Activated CD8-positive, alpha-beta memory T cell treated with anti-CD3 and anti-CD28 coated beads, Interleukin-2, amount 10 ng/mL, durations not matched to agents 7 days and 5 days (primary cell): ENCODE measurements around the gene ZNF592. TPM values are rescaled to one million over a fixed set of nuclear protein-coding genes. Genes with fewer than 3 reads are reported as not detected.

Experiments used
- ATAC-seq: fragments of 150-1000 bp; cut with Tn5 transposase; one replicate; pipeline ENCODE4 v1.10.0; 2021; ENCODE audit warnings: moderate library complexity
- CTCF ChIA-PET: fragments of 350-600 bp; sonication (Branson Sonifier 250); formaldehyde crosslinking; loops from one replicate; lab custom pipeline; 2021; ENCODE audit warnings: antibody characterized with exemption; lab: Charles Lee
- DNase-seq: peaks from one replicate; pipeline ENCODE4 v3.0.0-alpha.2; 2020
- H3K27ac Mint-ChIP-seq: one replicate; pipeline ENCODE4 v1.8.0; 2021; ENCODE audit warnings: mild to moderate bottlenecking, mixed read lengths
- H3K27me3 Mint-ChIP-seq: one replicate; pipeline ENCODE4 v1.8.0; 2021; ENCODE audit warnings: mixed read lengths
- H3K36me3 Mint-ChIP-seq: one replicate; pipeline ENCODE4 v1.8.0; 2021; ENCODE audit warnings: mild to moderate bottlenecking, mixed read lengths
- H3K4me1 Mint-ChIP-seq: one replicate; pipeline ENCODE4 v1.8.0; 2021; ENCODE audit warnings: mixed read lengths
- H3K4me3 Mint-ChIP-seq: one replicate; pipeline ENCODE4 v1.8.0; 2021; ENCODE audit warnings: mild to moderate bottlenecking, moderate library complexity, mixed read lengths
- H3K9me3 Mint-ChIP-seq: one replicate; pipeline ENCODE4 v1.8.0; 2022; ENCODE audit warnings: low read depth, mixed read lengths
- total RNA-seq, 2 experiments: library from RNA; stranded (reverse); gene quantifications; one replicate each; pipeline ENCODE4 v1.2.3, GENCODE V29; 2021

Gene ZNF592, protein sequence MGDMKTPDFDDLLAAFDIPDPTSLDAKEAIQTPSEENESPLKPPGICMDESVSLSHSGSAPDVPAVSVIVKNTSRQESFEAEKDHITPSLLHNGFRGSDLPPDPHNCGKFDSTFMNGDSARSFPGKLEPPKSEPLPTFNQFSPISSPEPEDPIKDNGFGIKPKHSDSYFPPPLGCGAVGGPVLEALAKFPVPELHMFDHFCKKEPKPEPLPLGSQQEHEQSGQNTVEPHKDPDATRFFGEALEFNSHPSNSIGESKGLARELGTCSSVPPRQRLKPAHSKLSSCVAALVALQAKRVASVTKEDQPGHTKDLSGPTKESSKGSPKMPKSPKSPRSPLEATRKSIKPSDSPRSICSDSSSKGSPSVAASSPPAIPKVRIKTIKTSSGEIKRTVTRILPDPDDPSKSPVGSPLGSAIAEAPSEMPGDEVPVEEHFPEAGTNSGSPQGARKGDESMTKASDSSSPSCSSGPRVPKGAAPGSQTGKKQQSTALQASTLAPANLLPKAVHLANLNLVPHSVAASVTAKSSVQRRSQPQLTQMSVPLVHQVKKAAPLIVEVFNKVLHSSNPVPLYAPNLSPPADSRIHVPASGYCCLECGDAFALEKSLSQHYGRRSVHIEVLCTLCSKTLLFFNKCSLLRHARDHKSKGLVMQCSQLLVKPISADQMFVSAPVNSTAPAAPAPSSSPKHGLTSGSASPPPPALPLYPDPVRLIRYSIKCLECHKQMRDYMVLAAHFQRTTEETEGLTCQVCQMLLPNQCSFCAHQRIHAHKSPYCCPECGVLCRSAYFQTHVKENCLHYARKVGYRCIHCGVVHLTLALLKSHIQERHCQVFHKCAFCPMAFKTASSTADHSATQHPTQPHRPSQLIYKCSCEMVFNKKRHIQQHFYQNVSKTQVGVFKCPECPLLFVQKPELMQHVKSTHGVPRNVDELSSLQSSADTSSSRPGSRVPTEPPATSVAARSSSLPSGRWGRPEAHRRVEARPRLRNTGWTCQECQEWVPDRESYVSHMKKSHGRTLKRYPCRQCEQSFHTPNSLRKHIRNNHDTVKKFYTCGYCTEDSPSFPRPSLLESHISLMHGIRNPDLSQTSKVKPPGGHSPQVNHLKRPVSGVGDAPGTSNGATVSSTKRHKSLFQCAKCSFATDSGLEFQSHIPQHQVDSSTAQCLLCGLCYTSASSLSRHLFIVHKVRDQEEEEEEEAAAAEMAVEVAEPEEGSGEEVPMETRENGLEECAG (N-terminal part only)
- total RNA-seq: 10 to 100 TPM; 32.9 to 39.7 TPM

DNA sequence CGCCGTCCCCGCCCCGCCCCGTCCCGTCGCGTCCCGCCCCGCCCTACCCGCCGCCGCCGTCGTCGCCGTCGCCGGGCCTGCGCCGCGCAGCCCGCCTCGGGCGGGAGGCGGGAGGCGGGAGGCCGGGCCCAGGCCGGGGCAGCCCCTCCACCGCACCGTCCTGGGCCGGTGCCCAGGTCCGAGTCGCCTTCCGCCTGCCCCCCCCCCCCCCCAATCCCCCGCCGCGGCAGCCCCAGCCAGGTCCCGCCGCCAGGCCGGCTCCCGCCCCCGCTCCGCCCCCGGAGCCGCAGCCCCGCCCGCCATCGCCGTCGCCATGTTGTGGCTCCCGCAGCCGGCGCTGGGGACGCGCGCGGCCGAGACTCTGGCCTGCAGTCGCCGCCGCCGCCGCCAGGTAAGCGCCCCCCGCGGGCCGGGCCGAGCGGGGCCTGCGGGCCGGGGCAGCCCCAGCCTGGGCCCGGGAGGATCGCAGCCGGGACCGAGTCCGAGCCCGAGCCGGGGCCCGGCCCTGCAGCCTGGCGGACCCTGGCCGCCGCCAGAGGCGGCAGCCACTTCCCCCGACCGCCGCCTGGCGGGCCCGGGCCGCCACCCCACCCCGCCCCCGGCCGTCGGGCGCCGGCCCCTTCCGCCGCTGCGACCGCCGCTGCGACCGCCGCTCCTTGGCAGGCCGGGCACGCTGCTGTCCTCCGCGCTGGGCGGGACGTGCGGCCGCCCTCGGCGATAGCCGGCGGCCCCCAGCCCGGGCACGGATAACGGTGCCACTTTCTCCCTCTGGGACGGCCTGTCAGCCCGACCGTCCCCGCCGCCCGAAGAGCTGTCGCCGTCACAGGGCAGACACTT, at the start of gene ZNF592:
TSS of gene ZNF592 (plus strand) at position 319 of the 837 bp plus-strand sequence. CDS start 34,084 bp downstream, outside the sequence.
- peak; percentile 69 for ATAC-seq
- Mint-ChIP-seq H3K36me3 (peaks cover 28% of the 10 kb centered on the region), H3K4me3 (peak within 1 kb of the TSS; percentile 93), H3K4me1 (peaks cover 55% of the 10 kb centered on the region), H3K27ac (peak within 1 kb of the TSS; percentile 93), H3K27me3 (no peaks in the 10 kb centered on the region), H3K9me3 (no peaks in the 10 kb centered on the region)
- CTCF ChIA-PET: interaction anchor here (1.0 to 7.0 kb wide), 13 partner anchors 11 to 178 kb away, joined by 3 to 41 read pairs (median 4); partner anchors contain the start of genes NMB, SEC11A, WDR73 and ZSCAN2
- DNase-seq: peak; percentile 83

- ATAC-seq: no peak
- CTCF ChIA-PET: interaction anchor here (0.6 to 0.7 kb wide), 2 partner anchors 23 to 32 kb away, joined by 3 read pairs; no protein-coding TSS in a partner anchor
- no peak for DNase-seq
- Mint-ChIP-seq H3K27me3 (no peaks in the 10 kb centered on the region), H3K9me3 (no peaks in the 10 kb centered on the region), H3K4me3 (no peak overlapping the region), H3K27ac (peak overlapping the region; percentile 49), H3K4me1 (peaks cover 38% of the 10 kb centered on the region), H3K36me3 (peaks cover 13% of the 10 kb centered on the region)
Observed at GRCh38 chr15:84699538-84700191, 48.7 kb upstream of the ZNF592 start.

- Mint-ChIP-seq H3K27ac (peak overlapping the region; percentile 20), H3K4me1 (peaks cover 36% of the 10 kb centered on the region), H3K27me3 (no peaks in the 10 kb centered on the region), H3K4me3 (no peak overlapping the region), H3K36me3 (peaks cover 18% of the 10 kb centered on the region), H3K9me3 (no peaks in the 10 kb centered on the region)
- ATAC-seq (no peak), DNase-seq (no peak)
- CTCF ChIA-PET: interaction anchor here (1.0 to 1.4 kb wide), 3 partner anchors 8 to 115 kb away, joined by 3 to 4 read pairs (median 3); partner anchors contain the start of gene SEC11A
Observed at GRCh38 chr15:84702961-84703482, 45.4 kb upstream of the ZNF592 start.

GRCh38 chr15:84703808-84704207, 44.6 kb upstream of the ZNF592 start:
- no peak for ATAC-seq
- Mint-ChIP-seq H3K4me3 (no peak overlapping the region), H3K4me1 (peaks cover 33% of the 10 kb centered on the region), H3K27ac (no peak overlapping the region), H3K9me3 (no peaks in the 10 kb centered on the region), H3K27me3 (no peaks in the 10 kb centered on the region), H3K36me3 (peaks cover 21% of the 10 kb centered on the region)
- CTCF ChIA-PET: interaction anchor here (1.0 to 1.4 kb wide), 2 partner anchors 8 to 116 kb away, joined by 3 to 4 read pairs; no protein-coding TSS in a partner anchor
- no peak for DNase-seq

DNA sequence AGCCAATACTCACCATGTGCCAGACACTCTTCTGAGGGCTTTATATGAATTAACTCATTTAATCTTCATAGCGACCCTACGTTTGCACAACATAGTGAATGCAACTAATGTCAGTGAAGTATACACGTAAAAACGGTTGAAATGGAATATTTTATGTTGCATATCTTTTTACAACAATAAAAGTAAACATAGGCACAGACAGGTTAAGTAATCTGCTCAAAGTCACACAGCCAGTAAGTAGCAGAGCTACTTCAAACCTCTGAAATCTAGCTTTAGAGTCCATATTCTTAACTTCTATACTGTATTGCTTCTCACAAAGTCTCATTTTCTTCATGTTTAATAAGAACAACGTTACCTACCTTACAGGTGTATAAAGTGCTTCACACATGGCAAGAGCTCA, 34.0 kb upstream of the ZNF592 start:
- CTCF ChIA-PET: interaction anchor here (0.7 to 8.6 kb wide), 7 partner anchors 10 to 83 kb away, joined by 3 to 92 read pairs (median 6); partner anchors contain the start of gene ZNF592
- no peak for DNase-seq
- H3K4me1 Mint-ChIP-seq: peaks cover 45% of the 10 kb centered on the region
- no peaks in the 10 kb centered on the region for H3K27me3 Mint-ChIP-seq
- ATAC-seq: no peak
- H3K36me3 Mint-ChIP-seq: peaks cover 22% of the 10 kb centered on the region
- H3K4me3 Mint-ChIP-seq: peak overlapping the region; percentile 92
- H3K9me3 Mint-ChIP-seq: no peaks in the 10 kb centered on the region
- no peak overlapping the region for H3K27ac Mint-ChIP-seq

GRCh38 chr15:84714821-84715220, 33.6 kb upstream of the ZNF592 start:
- H3K27ac Mint-ChIP-seq: peak overlapping the region; percentile 94
- DNase-seq: no peak
- peaks cover 22% of the 10 kb centered on the region for H3K36me3 Mint-ChIP-seq
- CTCF ChIA-PET: interaction anchor here (1.6 to 8.6 kb wide), 7 partner anchors 10 to 83 kb away, joined by 3 to 92 read pairs (median 19); partner anchors contain the start of genes WDR73 and ZNF592
- H3K4me1 Mint-ChIP-seq: peaks cover 45% of the 10 kb centered on the region
- H3K27me3 Mint-ChIP-seq: no peaks in the 10 kb centered on the region
- ATAC-seq: no peak
- H3K4me3 Mint-ChIP-seq: peak overlapping the region; percentile 92
- no peaks in the 10 kb centered on the region for H3K9me3 Mint-ChIP-seq

DNA sequence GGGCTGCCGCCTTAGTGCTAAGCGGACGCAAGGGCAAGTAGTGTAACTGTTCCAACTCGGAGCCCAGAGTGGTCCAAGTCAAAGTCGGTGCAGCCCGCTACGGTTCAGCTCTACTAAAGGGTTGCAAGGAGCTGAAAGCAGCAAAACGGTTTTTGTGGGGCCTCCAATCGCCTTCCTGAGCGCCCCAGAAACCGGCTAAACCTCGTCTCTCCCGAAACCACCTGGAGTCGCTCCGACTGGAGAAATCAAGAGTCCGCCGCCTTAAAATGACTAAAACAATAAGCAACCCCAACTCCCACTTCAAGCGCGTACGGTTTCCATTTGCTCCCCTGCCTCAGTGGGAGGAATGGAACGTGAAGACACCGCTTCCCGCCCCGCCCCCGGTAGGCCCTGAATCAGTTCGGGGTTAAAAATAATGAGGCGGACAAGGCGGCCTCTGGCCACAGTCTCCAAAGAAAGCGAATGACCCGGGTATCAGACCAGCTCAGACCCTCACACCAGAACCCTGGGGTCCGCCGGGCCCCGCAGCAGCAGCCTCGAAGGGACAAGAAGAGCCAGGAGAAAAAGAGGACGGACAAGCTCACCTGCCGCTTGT, 32.9 kb upstream of the ZNF592 start:
- peak; percentile 10 for ATAC-seq

GRCh38 chr15:84716036-84716732, 32.2 kb upstream of the ZNF592 start, which contains the start of gene SEC11A:
Gene SEC11A, minus strand, starts transcription at chr15:84716139. Its CDS starts 64 bp downstream, at chr15:84716075.
- Mint-ChIP-seq H3K9me3 (no peaks in the 10 kb centered on the region), H3K27ac (peak within 1 kb of the TSS; percentile 94), H3K4me1 (peaks cover 50% of the 10 kb centered on the region), H3K36me3 (peaks cover 20% of the 10 kb centered on the region), H3K4me3 (peak within 1 kb of the TSS; percentile 92), H3K27me3 (no peaks in the 10 kb centered on the region)
- CTCF ChIA-PET: interaction anchor here (0.6 to 8.6 kb wide), 15 partner anchors 8 to 240 kb away, joined by 3 to 92 read pairs (median 4); partner anchors contain the start of genes WDR73 and ZNF592
- DNase-seq: peak; percentile 96
- peak; percentile 97 for ATAC-seq

More for the DNA sequence above, 32.9 kb upstream of the ZNF592 start:
- peaks cover 46% of the 10 kb centered on the region for H3K4me1 Mint-ChIP-seq
- H3K4me3 Mint-ChIP-seq: peak overlapping the region; percentile 92
- peak; percentile 61 for DNase-seq
- H3K27me3 Mint-ChIP-seq: no peaks in the 10 kb centered on the region
- CTCF ChIA-PET: interaction anchor here (0.6 to 8.6 kb wide), 14 partner anchors 9 to 241 kb away, joined by 3 to 92 read pairs (median 5); partner anchors contain the start of genes WDR73 and ZNF592
- H3K36me3 Mint-ChIP-seq: peaks cover 20% of the 10 kb centered on the region
- H3K9me3 Mint-ChIP-seq: no peaks in the 10 kb centered on the region
- peak overlapping the region; percentile 94 for H3K27ac Mint-ChIP-seq

DNA sequence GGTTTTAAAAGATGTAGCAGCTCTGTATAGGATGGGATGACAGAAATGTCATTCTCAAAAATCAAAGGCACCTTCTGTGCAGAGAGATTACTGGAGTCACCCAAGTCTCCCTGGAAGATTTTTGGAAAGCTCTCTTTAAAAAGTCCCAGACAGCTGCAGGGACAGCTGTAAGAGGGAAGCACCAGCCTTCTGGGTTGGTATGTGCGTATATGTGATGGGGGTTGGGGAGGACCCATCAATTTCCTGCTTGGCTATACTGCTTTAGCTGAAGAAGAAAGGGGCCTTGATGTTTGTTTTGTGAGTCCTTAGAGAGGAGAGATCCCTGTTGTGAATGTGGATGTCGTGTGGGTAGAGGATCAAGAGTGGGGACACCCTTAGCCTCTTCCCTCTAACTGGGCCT, 27.0 kb upstream of the ZNF592 start:
- Mint-ChIP-seq H3K27ac (peak overlapping the region; percentile 41), H3K27me3 (no peaks in the 10 kb centered on the region), H3K36me3 (peaks cover 3% of the 10 kb centered on the region), H3K4me3 (no peak overlapping the region), H3K4me1 (peaks cover 38% of the 10 kb centered on the region), H3K9me3 (no peaks in the 10 kb centered on the region)
- CTCF ChIA-PET: interaction anchor here (0.8 to 8.6 kb wide), 2 partner anchors 9 to 13 kb away, joined by 4 to 92 read pairs; no protein-coding TSS in a partner anchor
- no peak for ATAC-seq
- no peak for DNase-seq

DNA sequence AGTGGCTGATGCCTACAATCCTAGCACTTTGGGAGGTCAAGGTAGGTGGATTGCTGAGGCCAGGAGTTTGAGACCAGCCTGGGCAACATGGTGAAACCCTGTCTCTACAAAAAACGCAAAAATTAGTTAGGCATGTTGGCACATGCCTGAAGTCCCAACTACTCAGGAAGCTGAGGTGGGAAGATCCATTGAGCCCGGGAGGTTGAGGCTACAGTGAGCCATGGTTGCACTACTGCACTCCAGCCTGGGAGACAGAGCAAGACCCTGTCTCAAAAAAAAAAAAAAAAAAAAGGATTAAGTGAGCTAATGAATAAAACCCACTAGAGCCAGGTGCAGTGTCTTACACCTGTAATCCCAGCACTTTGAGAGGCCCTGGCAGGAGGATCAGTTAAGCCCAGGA, 25.8 kb upstream of the ZNF592 start:
- peaks cover 31% of the 10 kb centered on the region for H3K4me1 Mint-ChIP-seq
- CTCF ChIA-PET: interaction anchor here (4.2 kb wide), 1 partner anchor 12 kb away, joined by 31 read pairs; no protein-coding TSS in a partner anchor
- no peak overlapping the region for H3K27ac Mint-ChIP-seq
- no peak for DNase-seq
- ATAC-seq: no peak
- no peaks in the 10 kb centered on the region for H3K9me3 Mint-ChIP-seq
- H3K36me3 Mint-ChIP-seq: peaks cover 3% of the 10 kb centered on the region
- no peak overlapping the region for H3K4me3 Mint-ChIP-seq
- H3K27me3 Mint-ChIP-seq: no peaks in the 10 kb centered on the region
